ENCODE data around the gene GABRG3.

- TF ChIP-seq CTCF (IDR thresholded peaks at IDR 0.05; ENCODE audit: extremely low read depth in 1 of 2, insufficient read depth in 1 of 2, low read depth in 1 of 2, low read length in 2 of 2) (no peak), EZH2 (IDR thresholded peaks at IDR 0.05; ENCODE audit: borderline replicate concordance, low read depth, low read length, severe bottlenecking) (no peak), JUN (IDR thresholded peaks at IDR 0.05; ENCODE audit: borderline replicate concordance, insufficient read depth, insufficient read length, low read depth) (no peak), POLR2A (IDR thresholded peaks at IDR 0.05; ENCODE audit: low read depth, low read length) (no peak), MYC (IDR thresholded peaks at IDR 0.05; ENCODE audit: low read depth, low read length) (no peak), POLR2AphosphoS5 (IDR thresholded peaks at IDR 0.05; ENCODE audit: insufficient read depth, low read depth, low read length) (no peak), MAX (IDR thresholded peaks at IDR 0.05; ENCODE audit: insufficient read depth, insufficient read length) (no peak)
Measured at GRCh38 chr15:27121672-27122071, 150.7 kb downstream of the GABRG3 start.

All from endothelial cell of umbilical vein (primary cell).